Erythroblast (primary cell): ENCODE measurements around the gene NCKAP5.

Experiments
- GATA1 ChIP-seq: IDR thresholded peaks from 2 replicates; pipeline ENCODE4 v1.6.1; 2011; ENCODE audit warnings: low read depth, mild to moderate bottlenecking, control low read depth, low read length, moderate library complexity
- POLR2A ChIP-seq: IDR thresholded peaks from 2 replicates; pipeline ENCODE4 v1.6.1; 2011; ENCODE audit warnings: mild to moderate bottlenecking, low read length

DNA sequence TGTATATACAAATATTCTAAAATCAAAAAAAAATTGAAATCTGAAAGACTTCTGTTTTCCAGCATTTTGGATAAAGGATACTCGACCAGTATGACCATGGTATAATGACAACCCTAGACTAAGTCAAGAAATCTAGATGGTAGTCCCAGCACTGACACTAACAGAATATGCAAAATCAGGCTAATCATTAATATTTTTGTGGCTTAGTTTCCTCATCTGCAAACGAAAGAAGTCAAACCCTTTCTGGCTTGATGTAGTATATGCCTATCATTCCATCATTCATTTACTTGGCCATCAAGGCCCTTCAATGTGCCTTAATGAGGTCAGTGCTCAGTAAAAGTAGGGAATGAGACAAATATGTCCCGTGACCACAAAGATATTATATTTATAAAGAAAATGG is 83.5 kb downstream of the NCKAP5 start:
- TF ChIP-seq POLR2A (no peak), GATA1 (no peak)
